Caco-2 (cell line): Measurements from ENCODE around the gene KBTBD12. TPM values are rescaled to one million over a fixed set of nuclear protein-coding genes. Genes with fewer than 3 reads are reported as not detected.

ENCODE experiments used
- BruUV-seq: library from RNA; stranded (reverse); fragments of 400-500 nt; replicated peaks from 2 replicates; lab custom pipeline; 2021; lab: Mats Ljungman, UMichigan
- CTCF ChIA-PET: fragments of 300-600 bp; sonication (Branson Sonifier 250); formaldehyde crosslinking; loops from one replicate; lab custom pipeline; 2022; ENCODE audit warnings: antibody characterized with exemption; lab: Charles Lee
- POLR2A ChIA-PET: fragments of 300-600 bp; sonication (Branson Sonifier 250); formaldehyde crosslinking; loops from one replicate; lab custom pipeline; 2022; ENCODE audit warnings: antibody characterized with exemption; lab: Charles Lee
- DNase-seq, 2 experiments: peaks; one replicate each; pipeline versions ENCODE4 v3.0.0 to v3.0.0-alpha.2; 2020 to 2022
- H3K27me3 ChIP-seq: replicated peaks from 2 replicates; pipeline ENCODE4 v1.6.0; 2011; ENCODE audit warnings: low read length; ENCODE audit not compliant: control insufficient read depth, insufficient read depth
- H3K36me3 ChIP-seq: 2 replicates; pipeline ENCODE4 v1.5.1; 2011; ENCODE audit warnings: low read length; ENCODE audit not compliant: control insufficient read depth, insufficient read depth
- H3K4me1 ChIP-seq: fragments of 250-450 bp; sonication (Bioruptor Pico); 2 replicates; pipeline ENCODE4 v1.5.1; 2020; ENCODE audit warnings: mild to moderate bottlenecking
- H3K4me3 ChIP-seq: 2 replicates; pipeline ENCODE4 v1.5.1; 2011; ENCODE audit warnings: low read depth, mild to moderate bottlenecking, control low read depth, low read length
- H3K9me3 ChIP-seq: fragments of 250-450 bp; sonication (Bioruptor Pico); 2 replicates; pipeline ENCODE4 v1.5.1; 2020; ENCODE audit warnings: mild to moderate bottlenecking, moderate library complexity
- H3K27ac Mint-ChIP-seq: one replicate; pipeline ENCODE4 v1.8.0; 2022; ENCODE audit warnings: mixed read lengths; ENCODE audit not compliant: unreplicated experiment
- H3K27me3 Mint-ChIP-seq: one replicate; pipeline ENCODE4 v1.8.0; 2022; ENCODE audit warnings: mixed read lengths; ENCODE audit not compliant: insufficient read depth, unreplicated experiment
- H3K36me3 Mint-ChIP-seq: one replicate; pipeline ENCODE4 v1.8.0; 2022; ENCODE audit warnings: mild to moderate bottlenecking, mixed read lengths; ENCODE audit not compliant: insufficient read depth, unreplicated experiment
- H3K4me1 Mint-ChIP-seq: one replicate; pipeline ENCODE4 v1.8.0; 2022; ENCODE audit warnings: low read depth, mixed read lengths; ENCODE audit not compliant: unreplicated experiment
- H3K4me3 Mint-ChIP-seq: one replicate; pipeline ENCODE4 v1.8.0; 2022; ENCODE audit warnings: mild to moderate bottlenecking, moderate library complexity, mixed read lengths; ENCODE audit not compliant: unreplicated experiment
- H3K9me3 Mint-ChIP-seq: one replicate; pipeline ENCODE4 v1.8.0; 2022; ENCODE audit warnings: mixed read lengths; ENCODE audit not compliant: unreplicated experiment
- intact Hi-C: fragments of 100-400 bp; cut with micrococcal nuclease; formaldehyde crosslinking; loops from one replicate; pipeline ENCODE4 v1.10.0; 2022; ENCODE audit not compliant: unreplicated experiment
- total RNA-seq: library from RNA; stranded (reverse); gene quantifications from 2 replicates; pipeline ENCODE4 v1.2.3, GENCODE V29; 2022
- TF ChIP-seq, protein P1 (sequence below), 2 experiments: fragments of 200-600 bp in 1 of 2; IDR thresholded peaks; 1 replicate in 1 of 2; 2 replicates in 1 of 2; pipeline versions ENCODE4 v1.5.1 to v1.8.0; 2011 to 2022; ENCODE audit warnings: antibody characterized with exemption in 1 of 2, control low read depth in 1 of 2, inconsistent platforms in 1 of 2, low read depth in 1 of 2, low read length in 1 of 2, mild to moderate bottlenecking in 1 of 2, moderate library complexity in 1 of 2; ENCODE audit not compliant: insufficient read depth in 1 of 2, severe bottlenecking in 1 of 2, unreplicated experiment in 1 of 2

Gene KBTBD12
- total RNA-seq, 1 experiment from 2014 or later, result not detected

DNA sequence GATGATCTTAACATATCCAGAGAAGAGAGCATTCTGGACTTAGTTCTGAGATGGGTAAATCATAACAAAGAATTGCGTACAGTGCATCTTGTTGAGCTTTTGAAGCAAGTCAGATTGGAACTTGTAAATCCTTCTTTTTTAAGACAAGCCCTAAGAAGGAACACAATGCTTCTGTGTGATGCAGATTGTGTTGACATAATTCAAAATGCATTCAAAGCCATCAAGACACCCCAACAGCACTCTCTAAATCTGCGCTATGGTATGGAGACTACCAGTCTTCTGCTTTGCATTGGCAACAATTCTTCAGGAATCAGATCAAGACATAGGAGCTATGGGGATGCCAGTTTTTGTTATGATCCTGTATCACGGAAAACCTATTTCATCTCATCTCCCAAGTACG, 8.6 kb downstream of the KBTBD12 start:
- TF ChIP-seq, protein P1, sequence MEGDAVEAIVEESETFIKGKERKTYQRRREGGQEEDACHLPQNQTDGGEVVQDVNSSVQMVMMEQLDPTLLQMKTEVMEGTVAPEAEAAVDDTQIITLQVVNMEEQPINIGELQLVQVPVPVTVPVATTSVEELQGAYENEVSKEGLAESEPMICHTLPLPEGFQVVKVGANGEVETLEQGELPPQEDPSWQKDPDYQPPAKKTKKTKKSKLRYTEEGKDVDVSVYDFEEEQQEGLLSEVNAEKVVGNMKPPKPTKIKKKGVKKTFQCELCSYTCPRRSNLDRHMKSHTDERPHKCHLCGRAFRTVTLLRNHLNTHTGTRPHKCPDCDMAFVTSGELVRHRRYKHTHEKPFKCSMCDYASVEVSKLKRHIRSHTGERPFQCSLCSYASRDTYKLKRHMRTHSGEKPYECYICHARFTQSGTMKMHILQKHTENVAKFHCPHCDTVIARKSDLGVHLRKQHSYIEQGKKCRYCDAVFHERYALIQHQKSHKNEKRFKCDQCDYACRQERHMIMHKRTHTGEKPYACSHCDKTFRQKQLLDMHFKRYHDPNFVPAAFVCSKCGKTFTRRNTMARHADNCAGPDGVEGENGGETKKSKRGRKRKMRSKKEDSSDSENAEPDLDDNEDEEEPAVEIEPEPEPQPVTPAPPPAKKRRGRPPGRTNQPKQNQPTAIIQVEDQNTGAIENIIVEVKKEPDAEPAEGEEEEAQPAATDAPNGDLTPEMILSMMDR (IDR thresholded peaks at IDR 0.05; ENCODE audit: insufficient read depth in 1 of 2, low read depth in 1 of 2, low read length in 1 of 2, severe bottlenecking in 1 of 2, unreplicated experiment in 1 of 2), result no peak
- ChIA-PET POLR2A (no interaction called here), CTCF (no interaction called here)
- H3K36me3 Mint-ChIP-seq, result no peaks in the 10 kb centered on the region
- no peaks in the 10 kb centered on the region for H3K27me3 ChIP-seq
- H3K36me3 ChIP-seq, result no peaks in the 10 kb centered on the region
- H3K4me1 ChIP-seq, result no peaks in the 10 kb centered on the region
- H3K9me3 ChIP-seq, result no peaks in the 10 kb centered on the region
- H3K4me1 Mint-ChIP-seq, result no peaks in the 10 kb centered on the region
- H3K4me3 ChIP-seq, result no peak overlapping the region
- H3K27ac Mint-ChIP-seq, result no peak overlapping the region
- no peaks in the 10 kb centered on the region for H3K9me3 Mint-ChIP-seq
- no TSS peak for BruUV-seq
- H3K4me3 Mint-ChIP-seq, result no peak overlapping the region
- peaks cover 9% of the 10 kb centered on the region for H3K27me3 Mint-ChIP-seq
- intact Hi-C loops, result no loop called here
- DNase-seq, result no peak

DNA sequence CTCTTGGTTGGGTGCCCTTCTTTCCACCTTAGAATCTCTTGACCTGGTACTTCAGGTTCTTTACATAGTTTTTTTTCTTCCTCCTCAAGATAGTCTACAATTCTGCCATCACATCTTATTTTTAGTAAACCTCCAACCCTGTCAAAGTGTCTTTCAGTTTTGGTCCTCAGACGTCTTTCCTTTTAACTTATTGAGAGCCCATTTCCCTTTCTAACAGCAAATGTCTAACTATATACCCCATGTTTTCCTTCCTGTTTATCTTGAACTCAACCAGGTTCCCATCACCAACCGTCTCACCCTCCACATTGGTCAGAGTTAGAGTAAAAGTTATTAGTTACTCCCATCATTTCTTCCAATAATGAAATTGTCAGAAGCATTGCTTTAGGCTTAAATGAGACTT, 10.4 kb downstream of the KBTBD12 start:
- intact Hi-C loops, result no loop called here
- no peaks in the 10 kb centered on the region for H3K36me3 ChIP-seq
- CTCF ChIA-PET, result no interaction called here

DNA sequence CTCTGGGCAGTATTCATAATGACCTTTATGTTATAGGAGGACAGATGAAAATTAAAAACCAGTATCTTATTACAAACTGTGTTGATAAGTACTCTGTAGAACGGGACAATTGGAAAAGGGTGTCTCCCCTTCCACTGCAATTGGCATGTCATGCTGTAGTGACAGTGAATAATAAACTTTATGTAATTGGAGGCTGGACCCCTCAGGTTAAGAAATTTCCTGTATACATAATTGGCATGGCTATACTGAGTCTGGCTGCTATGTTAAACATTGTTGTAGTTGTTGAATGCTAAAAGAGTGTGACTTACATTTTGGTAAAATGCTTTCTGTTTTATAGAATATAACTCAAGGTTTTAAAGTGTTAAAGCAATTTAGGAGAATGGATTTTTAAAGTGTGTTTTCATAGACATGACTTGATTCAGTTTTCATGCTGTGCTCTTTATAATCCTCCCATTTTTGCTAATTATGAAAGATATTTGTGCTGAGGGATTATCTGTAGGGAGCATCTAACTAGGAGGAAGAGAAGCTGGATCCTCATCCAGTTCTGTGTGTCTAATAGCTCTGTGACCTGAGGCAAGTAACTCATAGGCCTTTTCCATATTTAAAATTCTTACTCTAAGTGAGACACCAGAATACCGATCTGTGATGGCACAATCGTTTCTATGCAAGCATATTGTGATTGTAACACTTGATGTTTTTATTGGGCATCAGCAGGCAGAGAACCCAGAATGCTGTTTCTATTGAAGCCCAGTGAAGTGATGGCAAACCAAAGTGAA, 13.0 kb downstream of the KBTBD12 start:
- TF ChIP-seq, protein P1 (IDR thresholded peaks at IDR 0.05; ENCODE audit: insufficient read depth in 1 of 2, low read depth in 1 of 2, low read length in 1 of 2, severe bottlenecking in 1 of 2, unreplicated experiment in 1 of 2), result no peak
- intact Hi-C loops, result no loop called here
- Mint-ChIP-seq H3K27me3 (peaks cover 9% of the 10 kb centered on the region), H3K36me3 (no peaks in the 10 kb centered on the region), H3K9me3 (no peaks in the 10 kb centered on the region), H3K4me3 (no peak overlapping the region), H3K27ac (no peak overlapping the region), H3K4me1 (no peaks in the 10 kb centered on the region)
- ChIA-PET POLR2A (no interaction called here), CTCF (no interaction called here)
- H3K9me3 ChIP-seq, result no peaks in the 10 kb centered on the region
- peaks cover 12% of the 10 kb centered on the region for H3K4me1 ChIP-seq
- no peak for DNase-seq
- no peaks in the 10 kb centered on the region for H3K36me3 ChIP-seq
- no TSS peak for BruUV-seq
- no peak overlapping the region for H3K4me3 ChIP-seq
- H3K27me3 ChIP-seq, result no peaks in the 10 kb centered on the region

More for the DNA sequence above, 10.4 kb downstream of the KBTBD12 start:
- Histone ChIP-seq H3K27me3 (no peaks in the 10 kb centered on the region), H3K4me1 (peaks cover 12% of the 10 kb centered on the region), H3K9me3 (no peaks in the 10 kb centered on the region), H3K4me3 (no peak overlapping the region)
- H3K27me3 Mint-ChIP-seq, result peaks cover 9% of the 10 kb centered on the region
- POLR2A ChIA-PET, result no interaction called here
- H3K9me3 Mint-ChIP-seq, result no peaks in the 10 kb centered on the region
- TF ChIP-seq, protein P1 (IDR thresholded peaks at IDR 0.05; ENCODE audit: insufficient read depth in 1 of 2, low read depth in 1 of 2, low read length in 1 of 2, severe bottlenecking in 1 of 2, unreplicated experiment in 1 of 2), result no peak
- no peak for DNase-seq
- no peak overlapping the region for H3K4me3 Mint-ChIP-seq
- H3K36me3 Mint-ChIP-seq, result no peaks in the 10 kb centered on the region
- no TSS peak for BruUV-seq
- H3K4me1 Mint-ChIP-seq, result no peaks in the 10 kb centered on the region
- H3K27ac Mint-ChIP-seq, result no peak overlapping the region
